Endodermal cell (in vitro differentiated cells): ENCODE results near the gene RGL1. TPM values are rescaled to one million over a fixed set of nuclear protein-coding genes. Genes with fewer than 3 reads are reported as not detected.

ENCODE experiments used
- DNase-seq: peaks from one replicate; pipeline ENCODE4 v3.0.0-alpha.2; 2017
- H3K27ac ChIP-seq: 2 replicates; pipeline ENCODE4 v1.5.1; 2013; ENCODE audit warnings: mild to moderate bottlenecking, low read depth, low read length, moderate library complexity
- H3K27me3 ChIP-seq: 2 replicates; pipeline ENCODE4 v1.6.1; 2013; ENCODE audit warnings: mild to moderate bottlenecking, low read length, moderate library complexity; ENCODE audit not compliant: insufficient read depth, control insufficient read depth, poor library complexity, severe bottlenecking
- H3K36me3 ChIP-seq: 2 replicates; pipeline ENCODE4 v1.7.0; 2013; ENCODE audit warnings: mild to moderate bottlenecking, low read length, moderate library complexity; ENCODE audit not compliant: control insufficient read depth, insufficient read depth
- H3K4me1 ChIP-seq: one replicate; pipeline ENCODE4 v1.7.0; 2013; ENCODE audit warnings: low read length; ENCODE audit not compliant: control insufficient read depth, insufficient read depth
- H3K4me3 ChIP-seq: 2 replicates; pipeline ENCODE4 v1.5.1; 2013; ENCODE audit warnings: mild to moderate bottlenecking, low read length, moderate library complexity
- H3K9ac ChIP-seq: 2 replicates; pipeline ENCODE4 v1.6.1; 2013; ENCODE audit warnings: mild to moderate bottlenecking, low read length, moderate library complexity; ENCODE audit not compliant: poor library complexity, severe bottlenecking; ENCODE audit errors: extremely low read depth
- H3K9me3 ChIP-seq: 2 replicates; pipeline ENCODE4 v1.6.1; 2013; ENCODE audit warnings: mild to moderate bottlenecking, low read length, moderate library complexity; ENCODE audit not compliant: control insufficient read depth
- H3K27ac Mint-ChIP-seq: 2 replicates; pipeline ENCODE4 v1.8.0; 2020; ENCODE audit warnings: mixed read lengths
- H3K27me3 Mint-ChIP-seq: 2 replicates; pipeline ENCODE4 v1.8.0; 2021; ENCODE audit warnings: mild to moderate bottlenecking, mixed read lengths; ENCODE audit not compliant: insufficient read depth
- H3K36me3 Mint-ChIP-seq: 2 replicates; pipeline ENCODE4 v1.8.0; 2020; ENCODE audit warnings: low read depth, mixed read lengths
- H3K4me1 Mint-ChIP-seq: 2 replicates; pipeline ENCODE4 v1.8.0; 2020; ENCODE audit warnings: mixed read lengths
- H3K4me3 Mint-ChIP-seq: 2 replicates; pipeline ENCODE4 v1.8.0; 2020; ENCODE audit warnings: mild to moderate bottlenecking, moderate library complexity, mixed read lengths
- H3K9me3 Mint-ChIP-seq: 2 replicates; pipeline ENCODE4 v1.8.0; 2020; ENCODE audit warnings: mild to moderate bottlenecking, mixed read lengths
- CTCF ChIP-seq: fragments of 200-600 bp; sonication (generic); conservative IDR thresholded peaks from 2 replicates; pipeline ENCODE4 v1.5.0; 2021; ENCODE audit warnings: antibody characterized with exemption, mild to moderate bottlenecking
- WGBS, 2 experiments: methylation state at CpG; one replicate each; pipeline versions ENCODE4 v1.1.5 to v1.1.7; 2013; ENCODE audit warnings: missing lambda C conversion rate in 2 of 2, mixed read lengths in 1 of 2; ENCODE audit not compliant: insufficient coverage in 1 of 2, insufficient read length in 1 of 2; 5-methylcytosine and 5-hydroxymethylcytosine counted together
- total RNA-seq, 2 donors: library from RNA; stranded (reverse); fragmentation: NEBNext Ultra II Directional in 1 of 2; extraction: Animal tissue kit (Norgen Biotek cat#: 25700) in 1 of 2; gene quantifications; 2 replicates in 1 of 2; 3 replicates in 1 of 2; pipeline ENCODE4 v1.2.1, GENCODE V29; 2021

RGL1 gene
- total RNA-seq, 2 donors from 2014 or later, result 0.15 to 2.6 TPM

GRCh38 chr1:183816110-183816509 is 11.2 kb downstream of the RGL1 start:
- peaks cover 1% of the 10 kb centered on the region for H3K27me3 Mint-ChIP-seq
- H3K36me3 Mint-ChIP-seq, result no peaks in the 10 kb centered on the region
- DNase-seq, result no peak
- no peak for TF ChIP-seq CTCF
- Histone ChIP-seq H3K27me3 (peaks cover 43% of the 10 kb centered on the region), H3K27ac (no peak overlapping the region), H3K9me3 (no peaks in the 10 kb centered on the region), H3K36me3 (no peaks in the 10 kb centered on the region), H3K4me3 (no peak overlapping the region), H3K4me1 (peaks cover 4% of the 10 kb centered on the region), H3K9ac (no peak overlapping the region)
- no peak overlapping the region for H3K27ac Mint-ChIP-seq
- peaks cover 40% of the 10 kb centered on the region for H3K4me1 Mint-ChIP-seq
- 96% methylated on average over 2 of the region's 3 CpGs; no CpG with 5 or more reads in 1 of the 2 experiments for WGBS, 2 experiments
- H3K9me3 Mint-ChIP-seq, result no peaks in the 10 kb centered on the region
- no peak overlapping the region for H3K4me3 Mint-ChIP-seq

- Histone ChIP-seq H3K9me3 (no peaks in the 10 kb centered on the region), H3K4me1 (peaks cover 4% of the 10 kb centered on the region), H3K27ac (peak overlapping the region; percentile 6), H3K36me3 (no peaks in the 10 kb centered on the region), H3K9ac (no peak overlapping the region), H3K27me3 (peaks cover 59% of the 10 kb centered on the region), H3K4me3 (no peak overlapping the region)
- Mint-ChIP-seq H3K4me1 (peaks cover 34% of the 10 kb centered on the region), H3K27ac (no peak overlapping the region), H3K4me3 (no peak overlapping the region), H3K9me3 (no peaks in the 10 kb centered on the region), H3K27me3 (peaks cover 8% of the 10 kb centered on the region), H3K36me3 (no peaks in the 10 kb centered on the region)
- no peak for TF ChIP-seq CTCF
- no peak for DNase-seq
- 83 to 88% methylated on average over 4 to 5 of the region's 5 CpGs for WGBS, 2 experiments
These were observed 12.8 kb downstream of the RGL1 start for GRCh38 chr1:183817576-183818288.

GRCh38 chr1:183819059-183819458 is 14.1 kb downstream of the RGL1 start:
- Mint-ChIP-seq H3K4me3 (no peak overlapping the region), H3K4me1 (peaks cover 22% of the 10 kb centered on the region), H3K27me3 (peaks cover 11% of the 10 kb centered on the region), H3K27ac (no peak overlapping the region), H3K36me3 (no peaks in the 10 kb centered on the region), H3K9me3 (no peaks in the 10 kb centered on the region)
- Histone ChIP-seq H3K27me3 (peaks cover 59% of the 10 kb centered on the region), H3K27ac (no peak overlapping the region), H3K9me3 (no peaks in the 10 kb centered on the region), H3K4me1 (no peaks in the 10 kb centered on the region), H3K9ac (no peak overlapping the region), H3K4me3 (no peak overlapping the region), H3K36me3 (no peaks in the 10 kb centered on the region)
- TF ChIP-seq CTCF, result no peak
- no peak for DNase-seq
- WGBS, 2 experiments, result no CpG with 5 or more reads among the region's 1 CpG
